Epidermal melanocyte (primary cell): ENCODE results near the gene IREB2.
"Not testable (repeated sequence)": the region's sequence is repeated elsewhere in the genome, so short reads cannot be mapped to it uniquely, and the experiment has no call there.

Experiments
- DNase-seq: peaks from one replicate; pipeline ENCODE4 v3.0.0; 2011; ENCODE audit warnings: low spot score; ENCODE audit not compliant: insufficient read length

The IREB2 gene

GRCh38 chr15:78437762-78438618 is at the start of gene IREB2:
Gene IREB2, plus strand, starts transcription at chr15:78438216. Its CDS starts 122 bp downstream, at chr15:78438338.
- DNase-seq, result peak; percentile 97

GRCh38 chr15:78388865-78389264 is 49.2 kb upstream of the IREB2 start:
- DNase-seq, result no peak

GRCh38 chr15:78389322-78389721 is 48.7 kb upstream of the IREB2 start:
- DNase-seq, result peak; percentile 59

GRCh38 chr15:78389738-78390137 is 48.3 kb upstream of the IREB2 start:
- DNase-seq, result no peak

- no peak for DNase-seq
These were observed 47.8 kb upstream of the IREB2 start for GRCh38 chr15:78390242-78390641.

- DNase-seq, result peak; percentile 55
These were observed 47.2 kb upstream of the IREB2 start for GRCh38 chr15:78390826-78391225.

- DNase-seq, result no peak
These were observed 46.2 kb upstream of the IREB2 start for GRCh38 chr15:78391781-78392180.

GRCh38 chr15:78392430-78392829 is 45.6 kb upstream of the IREB2 start:
- DNase-seq, result no peak

GRCh38 chr15:78393137-78393536 is 44.9 kb upstream of the IREB2 start:
- DNase-seq, result no peak

GRCh38 chr15:78394026-78394425 is 44.0 kb upstream of the IREB2 start:
- no peak for DNase-seq

GRCh38 chr15:78394981-78395616 is 42.9 kb upstream of the IREB2 start:
- DNase-seq, result no peak

GRCh38 chr15:78396186-78396814 is 41.7 kb upstream of the IREB2 start:
- DNase-seq, result no peak

GRCh38 chr15:78396976-78397375 is 41.0 kb upstream of the IREB2 start:
- DNase-seq, result peak; percentile 29

GRCh38 chr15:78397382-78397781 is 40.6 kb upstream of the IREB2 start:
- no peak for DNase-seq

GRCh38 chr15:78398076-78398825 is 39.8 kb upstream of the IREB2 start:
- no peak for DNase-seq

- DNase-seq, result no peak
These were observed 38.9 kb upstream of the IREB2 start for GRCh38 chr15:78399091-78399490.

- DNase-seq, result no peak
These were observed 35.9 kb upstream of the IREB2 start for GRCh38 chr15:78402061-78402610.

- no peak for DNase-seq
These were observed 33.9 kb upstream of the IREB2 start for GRCh38 chr15:78404125-78404524.

- not testable (repeated sequence) for DNase-seq
These were observed 33.2 kb upstream of the IREB2 start for GRCh38 chr15:78404796-78405195.

GRCh38 chr15:78405336-78405924 is 32.6 kb upstream of the IREB2 start:
- no peak for DNase-seq
